ENCODE data around the gene HPCAL1.

GRCh38 chr2:10430886-10431622, 128.3 kb downstream of the HPCAL1 start:
- TF ChIP-seq CTCF (IDR thresholded peaks at IDR 0.05) (no peak), EZH2phosphoT487 (IDR thresholded peaks at IDR 0.05) (no peak), EZH2 (IDR thresholded peaks at IDR 0.05) (no peak)

Data from neural progenitor cell (in vitro differentiated cells).